ENCODE results near the gene CTRB1.
"Not testable (repeated sequence)": the region's sequence is repeated elsewhere in the genome, so short reads cannot be mapped to it uniquely, and the experiment has no call there.

CTRB1 gene

GRCh38 chr16:75208861-75209505, 9.8 kb upstream of the CTRB1 start:
- H3K9ac ChIP-seq (ENCODE audit: low read depth, low read length): no peak overlapping the region
- H3K4me1 ChIP-seq (ENCODE audit: insufficient read depth, low read length): no peaks in the 10 kb centered on the region; the same call in 1 of the 2 replicates
- H3K9me3 ChIP-seq (ENCODE audit: control insufficient read depth, insufficient read depth, low read length): no peaks in the 10 kb centered on the region; the same call in 1 of the 2 replicates
- no peaks in the 10 kb centered on the region for H3K36me3 ChIP-seq (ENCODE audit: insufficient read depth, low read length)

- H3K9ac ChIP-seq (ENCODE audit: low read depth, low read length); H3K36me3 ChIP-seq (ENCODE audit: insufficient read depth, low read length); H3K9me3 ChIP-seq (ENCODE audit: control insufficient read depth, insufficient read depth, low read length); H3K4me1 ChIP-seq (ENCODE audit: insufficient read depth, low read length): not testable (repeated sequence)
Observed at GRCh38 chr16:75209514-75209913, 9.3 kb upstream of the CTRB1 start.

- H3K9me3 ChIP-seq (ENCODE audit: control insufficient read depth, insufficient read depth, low read length): no peaks in the 10 kb centered on the region; the same call in 1 of the 2 replicates
- no peaks in the 10 kb centered on the region; the same call in 1 of the 2 replicates for H3K4me1 ChIP-seq (ENCODE audit: insufficient read depth, low read length)
- H3K36me3 ChIP-seq (ENCODE audit: insufficient read depth, low read length): no peaks in the 10 kb centered on the region
- no peak overlapping the region for H3K9ac ChIP-seq (ENCODE audit: low read depth, low read length)
Observed at GRCh38 chr16:75209944-75210343, 8.8 kb upstream of the CTRB1 start.

- H3K4me1 ChIP-seq (ENCODE audit: insufficient read depth, low read length); H3K36me3 ChIP-seq (ENCODE audit: insufficient read depth, low read length); H3K9ac ChIP-seq (ENCODE audit: low read depth, low read length); H3K9me3 ChIP-seq (ENCODE audit: control insufficient read depth, insufficient read depth, low read length): not testable (repeated sequence)
Observed at GRCh38 chr16:75211286-75211685, 7.5 kb upstream of the CTRB1 start.

- Histone ChIP-seq H3K36me3 (ENCODE audit: insufficient read depth, low read length) (no peaks in the 10 kb centered on the region), H3K9me3 (ENCODE audit: control insufficient read depth, insufficient read depth, low read length) (no peaks in the 10 kb centered on the region), H3K4me1 (ENCODE audit: insufficient read depth, low read length) (no peaks in the 10 kb centered on the region), H3K9ac (ENCODE audit: low read depth, low read length) (no peak overlapping the region)
Observed at GRCh38 chr16:75216127-75216526, 2.7 kb upstream of the CTRB1 start.

- Histone ChIP-seq H3K9ac (ENCODE audit: low read depth, low read length) (no peak overlapping the region), H3K36me3 (ENCODE audit: insufficient read depth, low read length) (no peaks in the 10 kb centered on the region), H3K4me1 (ENCODE audit: insufficient read depth, low read length) (no peaks in the 10 kb centered on the region)
Observed at GRCh38 chr16:75216576-75216975, 2.2 kb upstream of the CTRB1 start.

GRCh38 chr16:75217389-75217851, 1.4 kb upstream of the CTRB1 start:
- no peaks in the 10 kb centered on the region for H3K36me3 ChIP-seq (ENCODE audit: insufficient read depth, low read length)
- H3K9ac ChIP-seq (ENCODE audit: low read depth, low read length): no peak overlapping the region
- no peaks in the 10 kb centered on the region for H3K9me3 ChIP-seq (ENCODE audit: control insufficient read depth, insufficient read depth, low read length)
- H3K4me1 ChIP-seq (ENCODE audit: insufficient read depth, low read length): no peaks in the 10 kb centered on the region

More at GRCh38 chr16:75216576-75216975, 2.2 kb upstream of the CTRB1 start:
- H3K9me3 ChIP-seq (ENCODE audit: control insufficient read depth, insufficient read depth, low read length): no peaks in the 10 kb centered on the region

GRCh38 chr16:75219088-75219487, 300 bp downstream of the CTRB1 start:
- no peaks in the 10 kb centered on the region for H3K4me1 ChIP-seq (ENCODE audit: insufficient read depth, low read length)
- H3K9ac ChIP-seq (ENCODE audit: low read depth, low read length): no peak overlapping the region
- H3K36me3 ChIP-seq (ENCODE audit: insufficient read depth, low read length): no peaks in the 10 kb centered on the region
- no peaks in the 10 kb centered on the region for H3K9me3 ChIP-seq (ENCODE audit: control insufficient read depth, insufficient read depth, low read length)

- Histone ChIP-seq H3K9ac (ENCODE audit: low read depth, low read length) (no peak overlapping the region), H3K9me3 (ENCODE audit: control insufficient read depth, insufficient read depth, low read length) (no peaks in the 10 kb centered on the region), H3K36me3 (ENCODE audit: insufficient read depth, low read length) (no peaks in the 10 kb centered on the region), H3K4me1 (ENCODE audit: insufficient read depth, low read length) (no peaks in the 10 kb centered on the region)
Observed at GRCh38 chr16:75219838-75220237, 1.1 kb downstream of the CTRB1 start.

GRCh38 chr16:75222271-75222783, 3.5 kb downstream of the CTRB1 start:
- Histone ChIP-seq H3K9me3 (ENCODE audit: control insufficient read depth, insufficient read depth, low read length) (no peaks in the 10 kb centered on the region), H3K36me3 (ENCODE audit: insufficient read depth, low read length) (no peaks in the 10 kb centered on the region), H3K9ac (ENCODE audit: low read depth, low read length) (no peak overlapping the region), H3K4me1 (ENCODE audit: insufficient read depth, low read length) (no peaks in the 10 kb centered on the region)

GRCh38 chr16:75223129-75223528, 4.3 kb downstream of the CTRB1 start:
- not testable (repeated sequence) for H3K9ac ChIP-seq (ENCODE audit: low read depth, low read length); H3K9me3 ChIP-seq (ENCODE audit: control insufficient read depth, insufficient read depth, low read length); H3K4me1 ChIP-seq (ENCODE audit: insufficient read depth, low read length); H3K36me3 ChIP-seq (ENCODE audit: insufficient read depth, low read length)

- H3K36me3 ChIP-seq (ENCODE audit: insufficient read depth, low read length): no peaks in the 10 kb centered on the region
- H3K4me1 ChIP-seq (ENCODE audit: insufficient read depth, low read length): no peaks in the 10 kb centered on the region
- H3K9ac ChIP-seq (ENCODE audit: low read depth, low read length): no peak overlapping the region
- H3K9me3 ChIP-seq (ENCODE audit: control insufficient read depth, insufficient read depth, low read length): no peaks in the 10 kb centered on the region
Observed at GRCh38 chr16:75224306-75225082, 5.7 kb downstream of the CTRB1 start.

GRCh38 chr16:75225092-75225491, 6.3 kb downstream of the CTRB1 start:
- Histone ChIP-seq H3K9me3 (ENCODE audit: control insufficient read depth, insufficient read depth, low read length) (no peaks in the 10 kb centered on the region), H3K36me3 (ENCODE audit: insufficient read depth, low read length) (no peaks in the 10 kb centered on the region), H3K9ac (ENCODE audit: low read depth, low read length) (no peak overlapping the region), H3K4me1 (ENCODE audit: insufficient read depth, low read length) (no peaks in the 10 kb centered on the region)

GRCh38 chr16:75225678-75226515, 7.1 kb downstream of the CTRB1 start:
- Histone ChIP-seq H3K9ac (ENCODE audit: low read depth, low read length) (no peak overlapping the region), H3K9me3 (ENCODE audit: control insufficient read depth, insufficient read depth, low read length) (no peaks in the 10 kb centered on the region), H3K4me1 (ENCODE audit: insufficient read depth, low read length) (no peaks in the 10 kb centered on the region), H3K36me3 (ENCODE audit: insufficient read depth, low read length) (no peaks in the 10 kb centered on the region)
